PC-3 (cell line): ENCODE data around the gene PPP6R1. TPM values are rescaled to one million over a fixed set of nuclear protein-coding genes. Genes with fewer than 3 reads are reported as not detected.

ENCODE experiments used
- ATAC-seq: fragments of 200-7000 bp; cut with Tn5 transposase; 2 replicates; pipeline ENCODE4 v1.9.1; 2020; ENCODE audit warnings: mild to moderate bottlenecking, moderate library complexity
- BruUV-seq: library from RNA; stranded (reverse); fragments of 400-500 nt; replicated peaks from 2 replicates; lab custom pipeline; 2021; lab: Mats Ljungman, UMichigan
- CTCF ChIA-PET: fragments of 300-600 bp; sonication (Branson Sonifier 250); formaldehyde crosslinking; loops from one replicate; lab custom pipeline; 2022; ENCODE audit warnings: antibody characterized with exemption; lab: Charles Lee
- POLR2A ChIA-PET: fragments of 300-600 bp; sonication (Branson Sonifier 250); formaldehyde crosslinking; loops from one replicate; lab custom pipeline; 2022; ENCODE audit warnings: antibody characterized with exemption; ENCODE audit not compliant: unreplicated experiment; lab: Charles Lee
- DNase-seq: peaks from one replicate; pipeline ENCODE4 v3.0.0-alpha.2; 2015
- H2AFZ ChIP-seq: fragments of 300-600 bp; sonication (generic); 2 replicates; pipeline ENCODE4 v1.6.0; 2016; ENCODE audit warnings: antibody characterized with exemption, low read length
- H3F3A ChIP-seq: fragments of 300-600 bp; sonication (generic); one replicate; pipeline ENCODE4 v1.6.0; 2017; ENCODE audit warnings: antibody characterized with exemption, low read length, control low read depth, mild to moderate bottlenecking; ENCODE audit not compliant: unreplicated experiment
- H3K27ac ChIP-seq: fragments of 300-600 bp; sonication (generic); 2 replicates; pipeline ENCODE4 v1.5.1; 2016; ENCODE audit warnings: mild to moderate bottlenecking, low read length
- H3K27me3 ChIP-seq: fragments of 300-600 bp; sonication (generic); 2 replicates; pipeline ENCODE4 v1.6.1; 2016; ENCODE audit warnings: low read length, mixed read lengths
- H3K36me3 ChIP-seq: fragments of 300-600 bp; sonication (generic); 2 replicates; pipeline ENCODE4 v1.6.1; 2016; ENCODE audit warnings: low read depth, mixed run types, low read length, mixed read lengths
- H3K4me1 ChIP-seq: fragments of 300-600 bp; sonication (generic); 2 replicates; pipeline ENCODE4 v1.5.1; 2016; ENCODE audit warnings: low read length; ENCODE audit not compliant: insufficient read depth
- H3K4me2 ChIP-seq: fragments of 300-600 bp; sonication (generic); 2 replicates; pipeline ENCODE4 v1.6.0; 2016; ENCODE audit warnings: low read length
- H3K4me3 ChIP-seq: fragments of 300-600 bp; sonication (generic); 2 replicates; pipeline ENCODE4 v1.5.1; 2016; ENCODE audit warnings: mild to moderate bottlenecking, low read length, mixed read lengths
- H3K79me2 ChIP-seq: fragments of 300-600 bp; sonication (generic); 2 replicates; pipeline ENCODE4 v1.6.1; 2017; ENCODE audit warnings: low read length, mixed read lengths
- H3K9ac ChIP-seq: fragments of 300-600 bp; sonication (generic); 2 replicates; pipeline ENCODE4 v1.6.0; 2016; ENCODE audit warnings: mild to moderate bottlenecking, low read length
- H3K9me2 ChIP-seq: fragments of 300-600 bp; sonication (generic); replicated peaks from 2 replicates; pipeline ENCODE4 v1.6.1; 2016; ENCODE audit warnings: mixed run types, low read length, mixed read lengths
- H3K9me3 ChIP-seq: fragments of 300-600 bp; sonication (generic); 2 replicates; pipeline ENCODE4 v1.6.1; 2016; ENCODE audit warnings: low read length, mixed read lengths
- H4K20me1 ChIP-seq: fragments of 300-600 bp; sonication (generic); 2 replicates; pipeline ENCODE4 v1.6.1; 2016; ENCODE audit warnings: low read length, mixed read lengths
- EZH2 ChIP-seq: fragments of 300-600 bp; sonication (generic); IDR thresholded peaks from one replicate; pipeline ENCODE4 v1.6.1; 2017; ENCODE audit warnings: antibody characterized with exemption, mild to moderate bottlenecking, low read length; ENCODE audit not compliant: unreplicated experiment
- EZH2phosphoT487 ChIP-seq: fragments of 300-600 bp; sonication (generic); IDR thresholded peaks from 2 replicates; pipeline ENCODE4 v1.6.1; 2018; ENCODE audit warnings: mild to moderate bottlenecking, antibody characterized with exemption, low read length, borderline replicate concordance
- intact Hi-C: fragments of 100-400 bp; cut with micrococcal nuclease; formaldehyde crosslinking; loops from 2 replicates; pipeline ENCODE4 v1.9.0; 2023
- total RNA-seq: library from RNA; depleted of rRNA; stranded (reverse); fragments of >200 nt; gene quantifications from 2 replicates; pipeline ENCODE4 v1.2.3, GENCODE V29; 2014
- TF ChIP-seq, protein P1 (sequence below): fragments of 300-600 bp; sonication (generic); conservative IDR thresholded peaks from 2 replicates; pipeline ENCODE4 v1.5.1; 2017; ENCODE audit warnings: antibody characterized with exemption, low read depth, mild to moderate bottlenecking, low read length

The PPP6R1 gene
- total RNA-seq, 1 experiment from 2014 or later, result 159 TPM

DNA sequence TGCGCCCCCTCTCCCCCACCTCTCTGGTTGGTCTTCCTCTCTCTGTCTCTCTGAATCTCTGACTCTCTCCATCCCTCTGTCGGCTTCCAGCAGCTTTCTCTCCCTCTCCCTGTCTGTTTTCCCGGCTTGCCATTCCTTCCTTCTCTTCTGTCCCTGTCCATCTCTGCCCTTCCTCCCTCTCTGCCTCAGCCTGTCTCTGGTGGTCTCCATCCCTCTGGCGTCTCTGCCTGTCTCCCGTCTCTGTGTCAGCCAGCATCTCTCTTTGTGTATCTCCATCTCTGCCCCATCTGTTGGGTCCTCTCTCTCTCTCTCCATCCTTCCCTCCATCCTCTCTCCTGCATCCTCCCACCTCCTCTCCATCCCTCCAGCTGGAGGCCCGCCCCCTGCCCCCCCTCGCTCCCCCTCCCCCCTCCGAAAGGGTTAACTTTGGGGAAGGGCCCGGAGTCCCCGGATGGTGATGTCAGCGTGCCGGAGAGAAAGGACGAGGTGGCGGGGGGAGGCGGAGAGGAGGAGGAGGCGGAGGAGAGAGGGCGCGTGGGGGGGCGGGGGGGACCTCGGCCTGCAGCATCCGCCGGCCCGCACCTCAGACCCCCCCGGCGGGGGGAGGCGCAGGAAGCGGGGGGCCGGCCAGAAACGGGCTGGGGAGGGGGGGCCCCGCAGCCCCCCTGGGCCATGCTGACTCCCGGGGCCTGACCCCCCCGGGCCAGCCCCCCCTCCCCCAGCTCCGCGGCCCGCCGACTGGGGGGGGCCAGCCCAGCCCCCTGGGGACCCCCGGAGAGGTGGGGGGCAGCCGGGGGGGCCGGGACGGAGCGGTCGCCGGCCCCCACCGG lies 24.9 kb upstream of the PPP6R1 start, which contains the start of gene BRSK1:
Gene BRSK1 (plus strand): TSS at position 450 of the 830 bp plus-strand sequence. CDS start 446 bp downstream, outside the sequence.
- peak within 1 kb of the TSS; percentile 42; the same call in 1 of the 2 replicates for H3K4me3 ChIP-seq
- peak; percentile 42 for DNase-seq
- H3K79me2 ChIP-seq, result peaks cover 11% of the 10 kb centered on the region
- H3K27me3 ChIP-seq, result 0 out of 2 replicates have a peak, but pooled peaks cover 4% of the 10 kb centered on the region
- ATAC-seq, result no peak
- peak within 1 kb of the TSS; percentile 68 for H2AFZ ChIP-seq
- TF ChIP-seq, protein P1, sequence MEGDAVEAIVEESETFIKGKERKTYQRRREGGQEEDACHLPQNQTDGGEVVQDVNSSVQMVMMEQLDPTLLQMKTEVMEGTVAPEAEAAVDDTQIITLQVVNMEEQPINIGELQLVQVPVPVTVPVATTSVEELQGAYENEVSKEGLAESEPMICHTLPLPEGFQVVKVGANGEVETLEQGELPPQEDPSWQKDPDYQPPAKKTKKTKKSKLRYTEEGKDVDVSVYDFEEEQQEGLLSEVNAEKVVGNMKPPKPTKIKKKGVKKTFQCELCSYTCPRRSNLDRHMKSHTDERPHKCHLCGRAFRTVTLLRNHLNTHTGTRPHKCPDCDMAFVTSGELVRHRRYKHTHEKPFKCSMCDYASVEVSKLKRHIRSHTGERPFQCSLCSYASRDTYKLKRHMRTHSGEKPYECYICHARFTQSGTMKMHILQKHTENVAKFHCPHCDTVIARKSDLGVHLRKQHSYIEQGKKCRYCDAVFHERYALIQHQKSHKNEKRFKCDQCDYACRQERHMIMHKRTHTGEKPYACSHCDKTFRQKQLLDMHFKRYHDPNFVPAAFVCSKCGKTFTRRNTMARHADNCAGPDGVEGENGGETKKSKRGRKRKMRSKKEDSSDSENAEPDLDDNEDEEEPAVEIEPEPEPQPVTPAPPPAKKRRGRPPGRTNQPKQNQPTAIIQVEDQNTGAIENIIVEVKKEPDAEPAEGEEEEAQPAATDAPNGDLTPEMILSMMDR, result no peak
- no peak for TF ChIP-seq EZH2
- TF ChIP-seq EZH2phosphoT487, result no peak
- H3K4me1 ChIP-seq, result peaks cover 10% of the 10 kb centered on the region; the same call in 1 of the 2 replicates
- H3K9me2 ChIP-seq, result no peaks in the 10 kb centered on the region
- POLR2A ChIA-PET, result interaction anchor here (0.6 to 0.7 kb wide), 2 partner anchors 56 to 183 kb away, joined by 4 to 5 read pairs; no protein-coding TSS in a partner anchor
- H4K20me1 ChIP-seq, result no peaks in the 10 kb centered on the region
- BruUV-seq, result no TSS peak
- intact Hi-C loops, result no loop called here
- H3K9me3 ChIP-seq, result no peaks in the 10 kb centered on the region
- no peaks in the 10 kb centered on the region for H3K36me3 ChIP-seq
- no peak within 1 kb of the TSS for H3K9ac ChIP-seq
- H3K27ac ChIP-seq, result no peak within 1 kb of the TSS
- CTCF ChIA-PET, result interaction anchor here (0.6 kb wide), 1 partner anchor 27 kb away, joined by 7 read pairs; no protein-coding TSS in a partner anchor
- peak within 1 kb of the TSS; percentile 44; the same call in 1 of the 2 replicates for H3K4me2 ChIP-seq
- H3F3A ChIP-seq, result peaks cover 7% of the 10 kb centered on the region

DNA sequence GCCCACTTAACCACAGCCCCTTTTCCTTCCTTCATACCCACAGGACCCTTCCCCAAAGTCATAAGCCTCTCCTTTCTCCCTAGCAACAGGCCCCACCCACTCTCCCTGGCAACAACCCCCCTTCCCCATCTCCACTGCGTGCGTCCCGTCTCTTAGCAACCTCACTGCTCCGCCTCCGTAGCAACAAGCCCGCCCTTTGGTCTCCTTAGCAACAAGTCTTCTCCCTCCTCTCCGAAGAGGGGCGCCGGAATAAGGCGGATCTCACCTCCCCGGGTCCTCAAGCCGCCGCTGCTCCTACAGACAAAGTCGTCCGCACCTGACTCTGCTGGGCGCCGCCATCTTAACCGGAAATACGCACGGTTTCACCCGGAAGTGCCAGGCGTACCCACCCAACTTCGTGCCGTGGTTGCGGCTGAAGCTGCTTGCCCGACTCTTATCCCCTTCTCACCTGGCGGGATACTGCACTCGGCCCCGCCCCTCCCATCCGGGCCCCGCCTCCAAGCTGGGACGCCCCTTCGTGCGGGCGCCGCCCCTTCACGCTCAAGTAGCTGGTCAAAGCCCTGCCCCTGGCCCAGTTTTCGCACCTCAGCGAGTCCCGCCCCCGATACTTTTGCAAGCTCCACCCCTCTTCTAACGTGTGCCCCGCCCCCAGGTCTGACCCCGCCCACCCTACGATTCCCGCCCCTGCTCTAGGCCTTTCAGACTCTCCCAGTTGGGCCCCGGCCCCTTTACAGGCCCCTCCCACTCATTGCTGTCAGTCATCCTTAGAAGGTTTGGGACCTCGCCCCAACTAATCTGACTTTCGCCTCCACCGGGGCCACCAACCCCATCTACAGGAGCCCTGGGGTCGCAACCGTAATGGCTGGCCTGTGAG lies 21.2 kb upstream of the PPP6R1 start, which contains the start of gene HSPBP1:
Gene HSPBP1 (minus strand): TSS at position 341 of the 874 bp plus-strand sequence. CDS start 502 bp downstream, outside the sequence.
- DNase-seq (peak; percentile 98), ATAC-seq (peak; percentile 91)
- Histone ChIP-seq H3K9me2 (no peaks in the 10 kb centered on the region), H3K4me2 (peak within 1 kb of the TSS; percentile 89), H3K36me3 (peaks cover 11% of the 10 kb centered on the region), H4K20me1 (no peaks in the 10 kb centered on the region), H3K79me2 (peaks cover 16% of the 10 kb centered on the region), H3K9me3 (no peaks in the 10 kb centered on the region), H3K27me3 (0 out of 2 replicates have a peak, but pooled peaks cover 4% of the 10 kb centered on the region), H3K9ac (peak within 1 kb of the TSS; percentile 84), H3F3A (peaks cover 7% of the 10 kb centered on the region), H3K27ac (peak within 1 kb of the TSS; percentile 68), H3K4me3 (peak within 1 kb of the TSS; percentile 96), H3K4me1 (peaks cover 10% of the 10 kb centered on the region; the same call in 1 of the 2 replicates), H2AFZ (peak within 1 kb of the TSS; percentile 85)
- TF ChIP-seq EZH2, result no peak
- intact Hi-C loops, result loop anchor here (1.0 kb wide), 1 partner anchor 21 kb away; the partner anchor contains the start of gene PPP6R1
- ChIA-PET POLR2A (interaction anchor here (0.6 to 1.1 kb wide), 6 partner anchors 21 to 190 kb away, joined by 3 to 10 read pairs (median 5); partner anchors contain the start of gene PPP6R1), CTCF (interaction anchor here (0.5 kb wide), 1 partner anchor 374 kb away, joined by 3 read pairs; no protein-coding TSS in a partner anchor)
- BruUV-seq, result no TSS peak
